HepG2 (cell line): ENCODE results near the gene UBR4. TPM values are rescaled to one million over a fixed set of nuclear protein-coding genes. Genes with fewer than 3 reads are reported as not detected.

Experiments
- ATAC-seq: fragments of 200-7000 bp; cut with Tn5 transposase; 3 replicates; pipeline ENCODE4 v1.9.1; 2020; ENCODE audit warnings: mild to moderate bottlenecking, moderate library complexity
- BruUV-seq: library from RNA; stranded (reverse); fragments of 400-500 nt; replicated peaks from 2 replicates; lab custom pipeline; 2021; lab: Mats Ljungman, UMichigan
- CTCF ChIA-PET: fragments of 300-600 bp; formaldehyde crosslinking; extraction: SDS; loops from one replicate; lab custom pipeline; 2021; ENCODE audit warnings: low total read pairs, inconsistent platforms, low intra/inter-chr PET ratio; lab: Yijun Ruan, JAX
- POLR2A ChIA-PET: fragments of 350-600 bp; sonication (Branson Sonifier 250); formaldehyde crosslinking; loops from one replicate; lab custom pipeline; 2020; ENCODE audit warnings: antibody characterized with exemption, inconsistent platforms; lab: Yijun Ruan, JAX
- DNase-seq: peaks from one replicate; pipeline ENCODE4 v3.0.0-alpha.2; 2015; ENCODE audit warnings: low spot score
- FAIRE-seq: peaks from 3 replicates; lab custom pipeline; 2011; peaks lifted over from hg19 to GRCh38; lab: Jason Lieb, UNC
- H2AFZ ChIP-seq: one replicate; pipeline ENCODE4 v1.6.1; 2011; ENCODE audit warnings: low read length, inconsistent platforms
- H3K27ac ChIP-seq: fragments of 300-600 bp; 3 replicates; pipeline ENCODE4 v1.8.0; 2011; ENCODE audit warnings: mixed run types, mild to moderate bottlenecking, mixed read lengths, low read length, inconsistent platforms; ENCODE audit not compliant: insufficient read depth; ENCODE audit errors: extremely low read length
- H3K27me3 ChIP-seq, 2 experiments: fragments of 200-600 bp in 1 of 2; 2 replicates in 1 of 2; 3 replicates in 1 of 2; pipeline versions ENCODE4 v1.6.0 to v1.8.0; 2011; ENCODE audit warnings: low read length in 2 of 2, mild to moderate bottlenecking in 2 of 2, moderate library complexity in 2 of 2, inconsistent platforms in 1 of 2; ENCODE audit not compliant: insufficient read depth in 2 of 2, control insufficient read depth in 1 of 2
- H3K36me3 ChIP-seq, 2 experiments: fragments of 200-600 bp in 1 of 2; replicated peaks in 1 of 2; 2 replicates in 1 of 2; 3 replicates in 1 of 2; pipeline versions ENCODE4 v1.5.1 to v1.8.0; 2011; ENCODE audit warnings: low read length in 2 of 2, inconsistent platforms in 1 of 2; ENCODE audit not compliant: insufficient read depth in 2 of 2, control insufficient read depth in 1 of 2
- H3K4me1 ChIP-seq: 2 replicates; pipeline ENCODE4 v1.5.1; 2012; ENCODE audit warnings: low read length, inconsistent platforms; ENCODE audit not compliant: insufficient read depth
- H3K4me2 ChIP-seq: 2 replicates; pipeline ENCODE4 v1.6.0; 2011; ENCODE audit warnings: low read depth, low read length, inconsistent platforms
- H3K4me3 ChIP-seq, 3 experiments: fragments of 200-600 bp in 1 of 3; sonication (generic), shearing (Covaris generic) in 1 of 3; replicated peaks in 1 of 3; 2 replicates each; pipeline ENCODE4 v1.5.1; 2011 to 2016; ENCODE audit warnings: low read length in 3 of 3, inconsistent platforms in 2 of 3, low read depth in 2 of 3, mild to moderate bottlenecking in 2 of 3, control low read depth in 1 of 3, mixed read lengths in 1 of 3; ENCODE audit not compliant: insufficient read depth in 1 of 3
- H3K79me2 ChIP-seq: one replicate; pipeline ENCODE4 v1.6.1; 2011; ENCODE audit warnings: low read length, inconsistent platforms; ENCODE audit not compliant: insufficient read depth
- H3K9ac ChIP-seq: 2 replicates; pipeline ENCODE4 v1.6.0; 2011; ENCODE audit warnings: mild to moderate bottlenecking, low read depth, low read length, inconsistent platforms; ENCODE audit not compliant: insufficient read depth
- H3K9me3 ChIP-seq: 2 replicates; pipeline ENCODE4 v1.5.1; 2012; ENCODE audit warnings: mild to moderate bottlenecking, low read length
- H4K20me1 ChIP-seq: 2 replicates; pipeline ENCODE4 v1.6.0; 2011; ENCODE audit warnings: inconsistent platforms, mild to moderate bottlenecking, low read length, moderate library complexity; ENCODE audit not compliant: insufficient read depth
- CBFB ChIP-seq: sonication (generic); formaldehyde crosslinking; IDR thresholded peaks from 2 replicates; pipeline ENCODE4 v1.4.0; 2020; ENCODE audit warnings: missing genetic modification reagents
- MTA1 ChIP-seq: sonication (generic); formaldehyde crosslinking; IDR thresholded peaks from 2 replicates; pipeline ENCODE4 v1.4.0; 2020; ENCODE audit warnings: missing genetic modification reagents, mild to moderate bottlenecking, borderline replicate concordance
- NFE2L1 ChIP-seq: sonication (generic); formaldehyde crosslinking; IDR thresholded peaks from 2 replicates; pipeline ENCODE4 v1.4.0; 2020; ENCODE audit warnings: missing genetic modification reagents, mild to moderate bottlenecking, borderline replicate concordance
- PITX1 ChIP-seq: sonication (generic); formaldehyde crosslinking; IDR thresholded peaks from 2 replicates; pipeline ENCODE4 v1.5.1; 2020; ENCODE audit warnings: mild to moderate bottlenecking, missing genetic modification reagents
- PRMT3 ChIP-seq: sonication (generic); formaldehyde crosslinking; IDR thresholded peaks from 2 replicates; pipeline ENCODE4 v1.8.1; 2022; ENCODE audit warnings: low read depth, mild to moderate bottlenecking, moderate library complexity, missing genetic modification reagents, borderline replicate concordance
- SMYD3 ChIP-seq: sonication (generic); formaldehyde crosslinking; IDR thresholded peaks from 2 replicates; pipeline ENCODE4 v1.8.1; 2023; ENCODE audit warnings: mild to moderate bottlenecking, missing genetic modification reagents
- SP2 ChIP-seq: sonication (generic); formaldehyde crosslinking; IDR thresholded peaks from 2 replicates; pipeline ENCODE4 v1.5.1; 2020; ENCODE audit warnings: mild to moderate bottlenecking, missing genetic modification reagents
- ZBTB21 ChIP-seq: sonication (generic); formaldehyde crosslinking; IDR thresholded peaks from 2 replicates; pipeline ENCODE4 v1.4.0; 2020; ENCODE audit warnings: missing genetic modification reagents
- ZNF101 ChIP-seq: sonication (generic); formaldehyde crosslinking; IDR thresholded peaks from 2 replicates; pipeline ENCODE4 v1.4.0; 2020; ENCODE audit warnings: mild to moderate bottlenecking, low read depth, missing genetic modification reagents, borderline replicate concordance
- WGBS: methylation state at CpG from one replicate; pipeline ENCODE4 v1.1.6; 2017; ENCODE audit warnings: low lambda C conversion rate; 5-methylcytosine and 5-hydroxymethylcytosine counted together
- in situ Hi-C: cut with HindIII; loops from 2 replicates; pipeline ENCODE4 v1.10.0; 2017; ENCODE audit warnings: low pct_unique_long_range_greater_than_20kb; ENCODE audit not compliant: extremely low pct_ligation_motif_present
- intact Hi-C: fragments of 100-400 bp; cut with micrococcal nuclease; formaldehyde crosslinking; loops from one replicate; pipeline ENCODE4 v1.10.0; 2022; ENCODE audit not compliant: unreplicated experiment
- polyA plus RNA-seq, 8 experiments: library from polyadenylated mRNA; depleted of rRNA in 3 of 8; stranded (reverse) in 7 of 8; unstranded in 1 of 8; fragments of >200 nt; fragmentation: Illumina TruSeq in 4 of 8; extraction: Trizol in 4 of 8; gene quantifications; 2 replicates each; pipeline versions ENCODE4 v1.2.1 to v1.2.3, GENCODE V29; 2011 to 2016; ENCODE audit warnings: low read depth in 4 of 8, missing spikeins in 1 of 8, mixed read lengths in 1 of 8; ENCODE audit not compliant: insufficient read depth in 1 of 8
- total RNA-seq, 5 experiments: library from RNA; depleted of rRNA; stranded (reverse); fragments of >200 nt; fragmentation: Illumina TruSeq; extraction: Trizol; gene quantifications; 2 replicates each; pipeline ENCODE4 v1.2.3, GENCODE V29; 2016; ENCODE audit warnings: low read depth in 1 of 5
- TF ChIP-seq, protein P1 (sequence below), 2 experiments: sonication (generic) in 1 of 2; formaldehyde crosslinking in 1 of 2; IDR thresholded peaks; 2 replicates each; pipeline versions ENCODE4 v1.4.0 to v1.6.1; 2016 to 2020; ENCODE audit warnings: borderline replicate concordance in 1 of 2, low read depth in 1 of 2, mild to moderate bottlenecking in 1 of 2, missing genetic modification reagents in 1 of 2
- TF ChIP-seq, protein P2 (sequence below): sonication (generic); formaldehyde crosslinking; IDR thresholded peaks from 2 replicates; pipeline ENCODE4 v1.4.0; 2020; ENCODE audit warnings: missing genetic modification reagents, borderline replicate concordance

UBR4 gene
- total and polyA plus RNA-seq, 2 of the 13 experiments (the other 11 are each of a cell fraction or from before 2014, with no cell fraction given) = 59.1 to 106 TPM

DNA sequence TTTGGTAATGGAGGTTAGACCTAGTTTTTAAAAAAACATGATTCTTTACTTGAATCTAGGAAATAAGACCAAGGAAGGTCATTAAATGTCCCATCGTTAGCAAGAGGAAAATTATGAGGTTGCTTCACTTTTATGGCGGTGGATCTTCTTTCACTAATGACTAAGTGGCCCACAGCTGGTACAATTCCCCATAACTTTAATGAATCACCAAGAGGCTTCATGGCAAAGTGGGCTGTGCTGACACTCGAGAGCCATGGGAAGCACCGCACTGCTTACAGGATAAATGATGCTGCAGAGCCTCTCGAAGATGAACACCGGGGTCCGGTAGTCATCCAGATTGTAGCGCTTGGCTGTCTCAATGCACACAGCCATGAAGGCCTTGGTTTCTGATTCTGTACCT, 108.8 kb downstream of the UBR4 start (continued):
- TF ChIP-seq, protein P1, sequence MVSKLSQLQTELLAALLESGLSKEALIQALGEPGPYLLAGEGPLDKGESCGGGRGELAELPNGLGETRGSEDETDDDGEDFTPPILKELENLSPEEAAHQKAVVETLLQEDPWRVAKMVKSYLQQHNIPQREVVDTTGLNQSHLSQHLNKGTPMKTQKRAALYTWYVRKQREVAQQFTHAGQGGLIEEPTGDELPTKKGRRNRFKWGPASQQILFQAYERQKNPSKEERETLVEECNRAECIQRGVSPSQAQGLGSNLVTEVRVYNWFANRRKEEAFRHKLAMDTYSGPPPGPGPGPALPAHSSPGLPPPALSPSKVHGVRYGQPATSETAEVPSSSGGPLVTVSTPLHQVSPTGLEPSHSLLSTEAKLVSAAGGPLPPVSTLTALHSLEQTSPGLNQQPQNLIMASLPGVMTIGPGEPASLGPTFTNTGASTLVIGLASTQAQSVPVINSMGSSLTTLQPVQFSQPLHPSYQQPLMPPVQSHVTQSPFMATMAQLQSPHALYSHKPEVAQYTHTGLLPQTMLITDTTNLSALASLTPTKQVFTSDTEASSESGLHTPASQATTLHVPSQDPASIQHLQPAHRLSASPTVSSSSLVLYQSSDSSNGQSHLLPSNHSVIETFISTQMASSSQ (IDR thresholded peaks at IDR 0.05; ENCODE audit: low read depth) = no peak
- TF ChIP-seq, protein P1 (CRISPR knock-in tag; IDR thresholded peaks at IDR 0.05; ENCODE audit: borderline replicate concordance) = no peak
- TF ChIP-seq NFE2L1 (no peak), ZBTB21 (CRISPR knock-in tag) (no peak)

DNA sequence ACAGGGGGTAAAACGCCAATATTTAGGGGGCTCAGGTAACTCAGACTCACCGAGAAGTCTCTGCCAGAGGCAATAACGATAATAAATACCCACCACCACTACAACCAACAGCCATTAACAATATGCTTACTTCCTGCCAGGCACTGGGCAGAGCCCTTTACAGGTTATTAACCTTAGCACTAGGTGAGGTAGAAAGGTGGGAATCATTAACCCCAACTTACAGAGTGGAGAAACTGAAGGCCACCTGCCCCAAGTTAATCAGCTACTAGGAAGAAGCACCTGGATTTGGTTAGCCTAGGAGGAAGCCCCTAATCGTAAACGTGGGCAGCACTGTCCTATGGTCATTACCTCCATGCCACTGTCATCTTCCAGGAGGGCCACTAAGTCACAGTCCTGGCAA, 110.0 kb downstream of the UBR4 start:
- H3K79me2 ChIP-seq = no peaks in the 10 kb centered on the region
- intact Hi-C loops = no loop called here
- no peak overlapping the region for H3K4me2 ChIP-seq
- POLR2A ChIA-PET = no interaction called here
- no peaks in the 10 kb centered on the region for H4K20me1 ChIP-seq
- no peak overlapping the region for H3K27ac ChIP-seq
- no peak overlapping the region for H2AFZ ChIP-seq
- peaks cover 52 to 100% of the 10 kb centered on the region in 2 experiments for H3K36me3 ChIP-seq
- TF ChIP-seq SP2 (CRISPR knock-in tag) (no peak), PRMT3 (CRISPR knock-in tag) (no peak), MTA1 (CRISPR knock-in tag) (no peak), CBFB (CRISPR knock-in tag) (no peak), SMYD3 (CRISPR knock-in tag) (no peak), PITX1 (CRISPR knock-in tag) (no peak), ZNF101 (no peak)
- TF ChIP-seq, protein P2, sequence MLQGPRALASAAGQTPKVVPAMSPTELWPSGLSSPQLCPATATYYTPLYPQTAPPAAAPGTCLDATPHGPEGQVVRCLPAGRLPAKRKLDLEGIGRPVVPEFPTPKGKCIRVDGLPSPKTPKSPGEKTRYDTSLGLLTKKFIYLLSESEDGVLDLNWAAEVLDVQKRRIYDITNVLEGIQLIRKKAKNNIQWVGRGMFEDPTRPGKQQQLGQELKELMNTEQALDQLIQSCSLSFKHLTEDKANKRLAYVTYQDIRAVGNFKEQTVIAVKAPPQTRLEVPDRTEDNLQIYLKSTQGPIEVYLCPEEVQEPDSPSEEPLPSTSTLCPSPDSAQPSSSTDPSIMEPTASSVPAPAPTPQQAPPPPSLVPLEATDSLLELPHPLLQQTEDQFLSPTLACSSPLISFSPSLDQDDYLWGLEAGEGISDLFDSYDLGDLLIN (CRISPR knock-in tag) = no peak
- TF ChIP-seq, all 625 proteins: peak for 0
- WGBS = 97% methylated on average over 5 of the region's 5 CpGs
- Histone ChIP-seq H3K4me3 (no peak overlapping the region), H3K4me1 (no peaks in the 10 kb centered on the region), H3K27me3 (no peaks in the 10 kb centered on the region), H3K9me3 (no peaks in the 10 kb centered on the region), H3K9ac (no peak overlapping the region)
- ATAC-seq (no peak), DNase-seq (no peak), FAIRE-seq (no peak)
- in situ Hi-C loops = no loop called here
- CTCF ChIA-PET = no interaction called here
- BruUV-seq = no TSS peak
